ENCODE results near the gene ANTXR2. TPM values are rescaled to one million over a fixed set of nuclear protein-coding genes. Genes with fewer than 3 reads are reported as not detected.

Gene ANTXR2
- polyA plus RNA-seq, 1 of the 3 experiments (the other 2 are of a cell fraction), result 48.8 TPM

GRCh38 chr4:79998201-79998600, 74.8 kb downstream of the ANTXR2 start (continued):
- TF ChIP-seq YY1 (IDR thresholded peaks at IDR 0.05; ENCODE audit: low read depth), result no peak
- no peak for TF ChIP-seq CTCF (IDR thresholded peaks at IDR 0.05)

DNA sequence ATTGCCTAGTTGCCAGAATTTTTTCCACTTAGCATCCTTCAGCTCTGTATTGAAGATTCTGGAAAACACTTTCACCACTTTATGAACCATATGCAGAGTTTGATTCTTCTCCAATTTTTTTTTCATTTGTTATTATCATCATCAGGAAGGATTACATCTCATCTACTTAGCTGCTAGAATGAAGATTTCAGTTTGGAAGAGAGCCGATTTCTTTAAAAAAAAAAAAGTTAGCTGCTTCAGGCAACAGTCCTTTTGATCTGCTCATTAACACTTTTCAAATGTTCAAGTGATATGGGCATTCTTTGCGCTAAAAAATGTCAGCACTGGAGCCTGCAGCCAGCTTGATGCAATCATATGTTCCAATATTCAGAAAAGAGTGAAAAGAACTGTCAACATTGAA, 76.2 kb downstream of the ANTXR2 start:
- Histone ChIP-seq H3F3A (replicated peaks; ENCODE audit: insufficient read depth) (peaks cover 22% of the 10 kb centered on the region), H3K36me3 (replicated peaks in 1 of 2; ENCODE audit: control insufficient read depth in 1 of 2, insufficient read depth in 2 of 2, low read length in 1 of 2) (peaks cover 9 to 56% of the 10 kb centered on the region in 2 experiments), H3K27ac (ENCODE audit: low read depth in 2 of 2, low read length in 1 of 2) (no peak overlapping the region), H3K9me3 (no peaks in the 10 kb centered on the region), H3K4me3 (ENCODE audit: low read depth in 2 of 2, low read length in 1 of 2) (no peak overlapping the region), H3K79me2 (ENCODE audit: insufficient read depth) (peaks cover 90% of the 10 kb centered on the region), H3K4me1 (ENCODE audit: control insufficient read depth in 1 of 2, insufficient read depth in 2 of 2, low read depth in 1 of 2, low read length in 1 of 2) (no peaks in the 10 kb centered on the region), H3K9ac (no peak overlapping the region), H2AFZ (ENCODE audit: low read depth) (no peak overlapping the region), H3K4me2 (no peak overlapping the region), H4K20me1 (ENCODE audit: insufficient read depth) (0 out of 2 replicates have a peak, but pooled peaks cover 5% of the 10 kb centered on the region), H3K27me3 (ENCODE audit: insufficient read depth) (no peaks in the 10 kb centered on the region), H3K9me2 (no peaks in the 10 kb centered on the region)
- DNase-seq, result no peak
- CTCF ChIA-PET, result no interaction called here
- TF ChIP-seq MAX (IDR thresholded peaks at IDR 0.05; ENCODE audit: low read depth) (no peak), ELF1 (IDR thresholded peaks at IDR 0.05) (no peak), RCOR1 (IDR thresholded peaks at IDR 0.05; ENCODE audit: low read length) (no peak), JUND (IDR thresholded peaks at IDR 0.05) (no peak), FOXJ3 (CRISPR knock-in tag; IDR thresholded peaks at IDR 0.05) (no peak), USF2 (IDR thresholded peaks at IDR 0.05; ENCODE audit: borderline replicate concordance, low read depth, low read length) (no peak), SIN3A (IDR thresholded peaks at IDR 0.05; ENCODE audit: borderline replicate concordance, low read depth, low read length) (no peak), ZBTB33 (IDR thresholded peaks at IDR 0.05; ENCODE audit: borderline replicate concordance, low read depth) (no peak), PBX3 (IDR thresholded peaks at IDR 0.05) (no peak), GATA2 (CRISPR knock-in tag; IDR thresholded peaks at IDR 0.05) (no peak), RAD21 (IDR thresholded peaks at IDR 0.05; ENCODE audit: low read length) (no peak), EZH2phosphoT487 (IDR thresholded peaks at IDR 0.05; ENCODE audit: borderline replicate concordance, low read depth) (no peak), NFIC (IDR thresholded peaks at IDR 0.05; ENCODE audit: borderline replicate concordance) (no peak), RFX5 (IDR thresholded peaks at IDR 0.05; ENCODE audit: low read length) (no peak), EP300 (IDR thresholded peaks at IDR 0.05; ENCODE audit: borderline replicate concordance in 1 of 2, low read depth in 1 of 2, low read length in 1 of 2) (no peak), CHD2 (IDR thresholded peaks at IDR 0.05; ENCODE audit: low read length, partially characterized antibody) (no peak), GABPA (IDR thresholded peaks at IDR 0.05; ENCODE audit: low read depth) (no peak), POLR2AphosphoS5 (IDR thresholded peaks at IDR 0.05; ENCODE audit: low read depth, low read length) (no peak), MEF2A (IDR thresholded peaks at IDR 0.05; ENCODE audit: borderline replicate concordance, low read depth) (no peak)
- POLR2A ChIA-PET, result no interaction called here
- 81% methylated on average over 2 of the region's 2 CpGs for WGBS (ENCODE audit: low lambda C conversion rate)
